ENCODE measurements around the gene PPFIBP2.

- TF ChIP-seq CTCF (IDR thresholded peaks at IDR 0.05) (no peak), EZH2 (IDR thresholded peaks at IDR 0.05; ENCODE audit: borderline replicate concordance, insufficient read depth, low read depth, low read length, poor library complexity, severe bottlenecking) (no peak)
Measured at GRCh38 chr11:7591987-7592386, 78.2 kb downstream of the PPFIBP2 start.

Data from B cell (primary cell).